HepG2 (cell line): ENCODE measurements around the gene TLR9.

ENCODE experiments used
- CTCF ChIP-seq: sonication (generic); formaldehyde crosslinking; IDR thresholded peaks from 2 replicates; pipeline ENCODE4 v1.5.0; 2020; ENCODE audit warnings: mild to moderate bottlenecking, missing genetic modification reagents, moderate library complexity
- HDAC2 ChIP-seq: sonication (generic); formaldehyde crosslinking; IDR thresholded peaks from 2 replicates; pipeline ENCODE4 v1.4.0; 2020; ENCODE audit warnings: missing genetic modification reagents
- HOXA9 ChIP-seq: sonication (generic); formaldehyde crosslinking; IDR thresholded peaks from 2 replicates; pipeline ENCODE4 v1.8.1; 2022; ENCODE audit warnings: missing genetic modification reagents, mild to moderate bottlenecking, moderate library complexity, borderline replicate concordance
- JUNB ChIP-seq: sonication (generic); formaldehyde crosslinking; IDR thresholded peaks from 2 replicates; pipeline ENCODE4 v1.8.0; 2022; ENCODE audit warnings: missing genetic modification reagents, mild to moderate bottlenecking, borderline replicate concordance
- NR1H2 ChIP-seq: sonication (generic); formaldehyde crosslinking; IDR thresholded peaks from 2 replicates; pipeline ENCODE4 v1.8.1; 2022; ENCODE audit warnings: low read depth, missing genetic modification reagents, borderline replicate concordance
- SAP130 ChIP-seq: IDR thresholded peaks from 2 replicates; pipeline ENCODE4 v1.6.1; 2016; ENCODE audit warnings: low read depth
- SIN3A ChIP-seq: IDR thresholded peaks from 2 replicates; pipeline ENCODE4 v1.6.1; 2011; ENCODE audit warnings: low read depth, mild to moderate bottlenecking, control low read depth, low read length, borderline replicate concordance
- ZFP36L2 ChIP-seq: sonication (generic); formaldehyde crosslinking; IDR thresholded peaks from 2 replicates; pipeline ENCODE4 v1.4.0; 2020; ENCODE audit warnings: missing genetic modification reagents
- ZNF292 ChIP-seq: sonication (generic); formaldehyde crosslinking; IDR thresholded peaks from 2 replicates; pipeline ENCODE4 v1.8.1; 2022; ENCODE audit warnings: mild to moderate bottlenecking, low read depth, missing genetic modification reagents, borderline replicate concordance
- ZNF615 ChIP-seq: sonication (generic); formaldehyde crosslinking; IDR thresholded peaks from 2 replicates; pipeline ENCODE4 v1.5.0; 2020; ENCODE audit warnings: mild to moderate bottlenecking, missing genetic modification reagents, borderline replicate concordance
- ZNF709 ChIP-seq: sonication (generic); formaldehyde crosslinking; IDR thresholded peaks from 2 replicates; pipeline ENCODE4 v1.5.0; 2020; ENCODE audit warnings: mild to moderate bottlenecking, missing genetic modification reagents
- ZZZ3 ChIP-seq: sonication (generic); formaldehyde crosslinking; IDR thresholded peaks from 2 replicates; pipeline ENCODE4 v1.4.0; 2020; ENCODE audit warnings: missing genetic modification reagents, mild to moderate bottlenecking, borderline replicate concordance
- TF ChIP-seq, protein P1 (sequence below): sonication (generic); formaldehyde crosslinking; IDR thresholded peaks from 2 replicates; pipeline ENCODE4 v1.4.0; 2020; ENCODE audit warnings: missing genetic modification reagents, low read depth, mild to moderate bottlenecking, borderline replicate concordance
- TF ChIP-seq, protein P2 (sequence below): sonication (generic); formaldehyde crosslinking; IDR thresholded peaks from 2 replicates; pipeline ENCODE4 v1.4.0; 2020; ENCODE audit warnings: missing genetic modification reagents

- TF ChIP-seq NR1H2 (CRISPR knock-in tag) = no peak
- no peak for TF ChIP-seq CTCF (CRISPR knock-in tag)
- no peak for TF ChIP-seq ZNF292 (CRISPR knock-in tag)
- TF ChIP-seq ZFP36L2 (CRISPR knock-in tag) = no peak
- TF ChIP-seq HOXA9 = no peak
- TF ChIP-seq, protein P1, sequence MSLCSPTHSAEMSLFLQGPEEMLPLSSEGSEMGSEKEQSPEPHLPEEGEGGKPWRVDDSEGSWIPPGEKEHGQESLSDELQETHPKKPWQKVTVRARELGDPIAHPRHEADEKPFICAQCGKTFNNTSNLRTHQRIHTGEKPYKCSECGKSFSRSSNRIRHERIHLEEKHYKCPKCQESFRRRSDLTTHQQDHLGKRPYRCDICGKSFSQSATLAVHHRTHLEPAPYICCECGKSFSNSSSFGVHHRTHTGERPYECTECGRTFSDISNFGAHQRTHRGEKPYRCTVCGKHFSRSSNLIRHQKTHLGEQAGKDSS (CRISPR knock-in tag) = no peak
- no peak for TF ChIP-seq ZZZ3
- no peak for TF ChIP-seq ZNF709 (CRISPR knock-in tag)
- TF ChIP-seq HDAC2 = no peak
- TF ChIP-seq ZNF615 = no peak
- TF ChIP-seq SAP130 (CRISPR knock-in tag) = no peak
- TF ChIP-seq, protein P2, sequence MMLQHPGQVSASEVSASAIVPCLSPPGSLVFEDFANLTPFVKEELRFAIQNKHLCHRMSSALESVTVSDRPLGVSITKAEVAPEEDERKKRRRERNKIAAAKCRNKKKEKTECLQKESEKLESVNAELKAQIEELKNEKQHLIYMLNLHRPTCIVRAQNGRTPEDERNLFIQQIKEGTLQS = no peak
- no peak for TF ChIP-seq JUNB
- TF ChIP-seq SIN3A = no peak
These were observed 1.7 kb downstream of the TLR9 start for GRCh38 chr3:52223449-52224408.
